Measurements from ENCODE around the gene INPP5D. TPM values are rescaled to one million over a fixed set of nuclear protein-coding genes. Genes with fewer than 3 reads are reported as not detected.

INPP5D gene
- total RNA-seq, 1 donor: under 0.01 TPM

DNA sequence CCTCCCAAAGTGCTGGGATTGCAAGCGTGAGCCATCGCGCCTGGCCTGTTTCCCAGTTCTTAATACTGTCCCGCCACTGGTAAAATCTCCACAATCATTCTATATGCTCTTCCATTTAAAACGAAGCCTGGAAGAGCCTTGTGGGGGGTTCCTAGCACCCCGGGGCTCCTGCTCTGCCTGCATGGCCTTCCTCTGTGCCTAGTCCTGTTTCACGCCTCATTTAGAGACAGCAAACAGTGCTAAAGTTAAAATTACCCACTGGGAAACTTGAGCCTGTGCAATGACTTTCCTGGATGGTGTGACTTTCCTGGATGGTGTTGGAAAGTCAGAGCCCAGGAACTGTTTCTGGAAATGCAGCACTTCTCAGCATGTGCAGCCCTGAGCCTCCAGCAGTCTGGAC lies 55.0 kb downstream of the INPP5D start:
- TF ChIP-seq CTCF (IDR thresholded peaks at IDR 0.05; ENCODE audit: insufficient read depth, low read depth, low read length): no peak
- DNase-seq (ENCODE audit: low read depth): no peak
- no peak overlapping the region for H3K4me3 ChIP-seq (ENCODE audit: low read depth, low read length)

DNA sequence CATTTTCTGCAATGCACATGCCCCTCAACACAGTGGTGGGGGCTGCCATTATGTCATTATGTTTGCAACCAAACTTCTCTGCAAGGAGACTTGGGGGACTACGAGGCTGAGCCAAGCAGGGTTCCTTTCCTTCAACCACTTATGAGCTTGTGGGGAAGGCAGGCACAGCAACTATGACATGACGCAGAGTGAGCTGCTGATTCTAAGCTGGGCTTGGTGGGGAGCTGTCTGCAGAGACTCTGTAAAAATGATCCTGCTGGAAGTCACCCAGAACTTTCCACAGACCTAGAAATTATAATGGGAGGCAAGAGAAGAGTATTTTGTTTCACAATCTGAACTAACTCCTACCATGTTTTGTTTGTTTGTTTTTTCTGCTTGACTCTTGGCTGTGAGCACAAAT lies 55.6 kb downstream of the INPP5D start:
- no peak for TF ChIP-seq CTCF (IDR thresholded peaks at IDR 0.05; ENCODE audit: insufficient read depth, low read depth, low read length)
- H3K4me3 ChIP-seq (ENCODE audit: low read depth, low read length): no peak overlapping the region
- peak; percentile 3 for DNase-seq (ENCODE audit: low read depth)

- DNase-seq (ENCODE audit: low read depth): no peak
- no peak overlapping the region for H3K4me3 ChIP-seq (ENCODE audit: low read depth, low read length)
- no peak for TF ChIP-seq CTCF (IDR thresholded peaks at IDR 0.05; ENCODE audit: insufficient read depth, low read depth, low read length)
These were observed 56.8 kb downstream of the INPP5D start for GRCh38 chr2:233116946-233117345.

DNA sequence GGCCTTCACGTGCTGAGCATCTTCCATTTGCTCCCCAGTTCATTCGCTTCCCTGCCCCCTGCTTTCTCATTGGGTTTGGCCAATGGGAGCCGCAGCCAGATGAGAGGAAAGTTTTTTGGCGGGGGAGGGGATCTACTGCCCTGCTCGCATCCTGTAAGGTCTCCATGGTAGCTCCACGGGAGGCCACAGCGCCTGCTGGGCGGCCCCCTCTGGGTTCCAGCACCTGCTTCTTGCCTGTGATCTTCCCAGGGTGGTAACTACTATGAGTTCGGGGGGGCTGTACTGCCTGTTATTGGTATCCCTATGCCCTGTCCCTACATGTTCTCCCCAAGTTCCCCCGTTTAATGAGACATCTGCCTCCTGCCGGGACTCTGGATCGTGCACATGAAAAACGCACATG lies 57.2 kb downstream of the INPP5D start:
- H3K4me3 ChIP-seq (ENCODE audit: low read depth, low read length): no peak overlapping the region
- DNase-seq (ENCODE audit: low read depth): no peak
- no peak for TF ChIP-seq CTCF (IDR thresholded peaks at IDR 0.05; ENCODE audit: insufficient read depth, low read depth, low read length)

DNA sequence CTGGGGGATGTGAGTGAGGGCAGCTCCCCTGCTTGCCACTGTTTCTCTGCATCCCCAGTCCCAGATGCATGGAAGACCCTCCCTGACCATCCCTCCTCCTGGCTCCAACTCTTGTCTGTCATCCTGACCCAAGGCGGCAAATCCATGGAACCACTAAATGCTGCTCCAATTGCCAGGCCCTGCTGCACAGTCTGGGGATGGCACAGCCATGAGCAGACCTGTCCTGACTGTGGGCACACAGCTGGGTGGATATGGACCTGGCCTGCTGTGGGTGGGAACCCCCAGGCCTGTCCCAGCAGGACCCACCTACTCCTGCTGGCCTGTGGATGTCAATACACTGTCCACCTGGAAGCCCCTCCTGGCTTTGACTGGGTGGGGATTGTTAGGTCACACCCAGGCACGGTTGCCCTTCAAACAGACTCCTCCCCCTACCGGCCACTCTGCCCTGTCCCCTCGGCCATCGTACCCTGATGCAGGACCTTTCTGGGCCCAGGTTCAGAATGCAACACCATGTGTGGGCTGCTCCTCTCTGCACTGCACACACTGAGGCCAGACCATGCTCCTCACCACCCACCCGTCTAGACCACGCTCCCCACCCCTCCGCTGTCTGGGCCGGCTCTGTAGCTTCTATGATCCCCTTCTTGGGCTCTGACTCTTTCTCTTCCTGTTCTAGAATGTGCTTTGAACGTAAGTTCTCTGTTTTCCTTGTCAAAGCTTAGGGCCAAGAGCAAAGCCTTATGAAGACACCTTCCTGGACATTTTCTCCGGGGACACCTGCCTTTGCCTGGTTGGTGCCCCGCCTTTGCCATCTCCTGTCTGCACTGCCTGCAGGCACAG lies 57.9 kb downstream of the INPP5D start:
- DNase-seq (ENCODE audit: low read depth): no peak
- no peak for TF ChIP-seq CTCF (IDR thresholded peaks at IDR 0.05; ENCODE audit: insufficient read depth, low read depth, low read length)
- no peak overlapping the region for H3K4me3 ChIP-seq (ENCODE audit: low read depth, low read length)

DNA sequence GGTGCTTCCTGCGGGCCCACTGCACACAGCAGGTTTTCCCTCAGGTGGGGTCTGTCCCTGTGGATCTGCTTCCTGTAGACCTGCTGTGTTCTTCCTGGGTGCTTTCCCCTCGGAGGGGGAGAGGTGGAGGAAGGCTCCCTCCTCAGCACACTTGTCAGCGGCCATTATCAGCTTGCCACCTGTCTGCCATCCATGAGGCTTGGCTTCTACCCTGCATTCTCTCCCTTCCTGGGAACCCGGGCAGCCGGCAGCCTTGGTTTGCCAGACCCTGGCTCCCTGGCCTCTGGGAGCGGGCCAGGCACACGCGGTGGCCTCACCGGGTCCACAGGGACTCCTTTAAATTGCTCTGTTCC lies 58.5 kb downstream of the INPP5D start:
- no peak for DNase-seq (ENCODE audit: low read depth)
- H3K4me3 ChIP-seq (ENCODE audit: low read depth, low read length): no peak overlapping the region
- no peak for TF ChIP-seq CTCF (IDR thresholded peaks at IDR 0.05; ENCODE audit: insufficient read depth, low read depth, low read length)

DNA sequence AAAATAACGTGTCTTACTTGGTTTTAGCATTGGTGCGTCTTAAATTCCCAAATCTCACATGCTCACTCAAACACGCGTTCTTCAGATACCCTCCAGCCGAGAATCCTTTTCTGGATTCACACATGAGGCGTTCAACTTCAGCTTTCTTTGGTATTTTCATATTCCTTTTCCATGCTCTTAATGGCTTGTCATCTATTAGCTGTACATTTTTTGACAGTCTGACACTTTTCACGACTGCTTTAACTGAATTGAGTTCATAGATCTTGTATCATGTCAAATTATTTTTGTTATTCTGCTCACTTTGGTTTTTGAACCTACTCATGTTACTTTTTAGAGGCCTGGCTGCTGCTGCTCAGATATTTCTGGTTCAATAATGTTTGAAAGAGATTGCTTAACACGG lies 59.0 kb downstream of the INPP5D start:
- TF ChIP-seq CTCF (IDR thresholded peaks at IDR 0.05; ENCODE audit: insufficient read depth, low read depth, low read length): no peak
- no peak overlapping the region for H3K4me3 ChIP-seq (ENCODE audit: low read depth, low read length)
- no peak for DNase-seq (ENCODE audit: low read depth)
